LNCaP clone FGC (cell line): ENCODE results near the gene SFTPB.
"Not testable (repeated sequence)": the region's sequence is repeated elsewhere in the genome, so short reads cannot be mapped to it uniquely, and the experiment has no call there.

Experiments
- DNase-seq: peaks from one replicate; pipeline ENCODE4 v3.0.0-alpha.2; 2011; ENCODE audit warnings: low read depth
- H3K4me3 ChIP-seq: 2 replicates; pipeline ENCODE4 v1.5.1; 2011; ENCODE audit warnings: mild to moderate bottlenecking, low read depth, low read length, control low read depth
- CTCF ChIP-seq: IDR thresholded peaks from 2 replicates; pipeline ENCODE4 v1.5.1; 2012; ENCODE audit warnings: mild to moderate bottlenecking; ENCODE audit not compliant: control insufficient read depth, insufficient read depth; ENCODE audit errors: extremely low read depth

SFTPB gene

GRCh38 chr2:85678377-85678776, 10.4 kb upstream of the SFTPB start:
- DNase-seq = no peak
- TF ChIP-seq CTCF = no peak
- no peak overlapping the region for H3K4me3 ChIP-seq

DNA sequence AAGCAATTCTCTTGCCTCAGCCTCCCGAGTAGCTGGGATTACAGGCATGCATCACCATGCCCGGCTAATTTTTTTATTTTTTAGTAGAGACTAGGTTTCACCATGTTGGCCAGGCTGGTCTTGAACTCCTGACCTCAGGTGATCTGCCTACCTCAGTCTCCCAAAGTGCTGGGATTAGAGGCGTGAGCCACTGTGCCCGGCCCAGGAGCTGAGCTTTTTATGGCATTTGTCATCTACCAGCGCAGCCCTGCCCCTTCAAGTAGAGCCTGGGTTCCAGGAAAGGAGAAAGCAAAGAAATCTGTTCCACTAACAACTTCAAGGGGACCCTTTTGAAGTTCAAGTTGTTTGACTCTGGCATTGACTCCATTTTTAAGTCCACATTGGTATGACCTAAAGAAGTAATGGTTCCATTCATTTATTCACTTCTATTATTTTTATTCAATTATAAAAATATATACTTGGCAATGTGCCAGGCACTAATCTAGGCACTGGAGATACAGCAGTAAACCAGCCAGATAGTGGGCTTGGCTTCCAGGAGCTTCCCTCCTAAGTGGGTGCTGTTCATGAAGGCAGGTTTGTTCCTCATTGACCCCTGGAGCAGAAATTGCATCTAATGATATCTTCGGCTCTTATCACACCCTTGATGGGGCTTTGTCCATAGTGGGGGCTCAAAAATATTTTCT, 8.0 kb upstream of the SFTPB start:
- no peak overlapping the region for H3K4me3 ChIP-seq
- TF ChIP-seq CTCF = no peak

GRCh38 chr2:85675427-85675826, 7.4 kb upstream of the SFTPB start:
- H3K4me3 ChIP-seq = no peak overlapping the region
- TF ChIP-seq CTCF = no peak
- no peak for DNase-seq

More for the DNA sequence above, 8.0 kb upstream of the SFTPB start:
- DNase-seq = no peak

DNA sequence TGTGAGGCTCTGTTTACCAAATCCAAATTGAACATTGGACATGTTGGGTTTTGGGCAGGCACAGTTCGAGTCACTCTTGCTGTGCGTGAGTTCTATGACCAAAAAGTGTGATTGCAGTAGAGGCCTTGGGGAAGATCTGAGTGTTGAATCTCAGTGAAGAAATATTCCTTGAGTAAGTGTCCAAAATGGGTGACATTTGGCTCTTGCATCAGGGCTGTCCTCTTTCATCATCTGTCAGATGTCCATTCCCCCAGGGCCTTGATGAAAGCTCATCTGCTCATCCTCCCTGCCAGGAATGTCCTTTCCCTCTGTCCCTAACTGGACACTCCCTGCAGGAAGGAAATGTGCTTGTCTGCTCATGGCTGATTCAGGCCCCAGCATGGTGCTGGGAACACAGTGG, 6.4 kb upstream of the SFTPB start:
- H3K4me3 ChIP-seq = no peak overlapping the region
- no peak for TF ChIP-seq CTCF
- DNase-seq = no peak

DNA sequence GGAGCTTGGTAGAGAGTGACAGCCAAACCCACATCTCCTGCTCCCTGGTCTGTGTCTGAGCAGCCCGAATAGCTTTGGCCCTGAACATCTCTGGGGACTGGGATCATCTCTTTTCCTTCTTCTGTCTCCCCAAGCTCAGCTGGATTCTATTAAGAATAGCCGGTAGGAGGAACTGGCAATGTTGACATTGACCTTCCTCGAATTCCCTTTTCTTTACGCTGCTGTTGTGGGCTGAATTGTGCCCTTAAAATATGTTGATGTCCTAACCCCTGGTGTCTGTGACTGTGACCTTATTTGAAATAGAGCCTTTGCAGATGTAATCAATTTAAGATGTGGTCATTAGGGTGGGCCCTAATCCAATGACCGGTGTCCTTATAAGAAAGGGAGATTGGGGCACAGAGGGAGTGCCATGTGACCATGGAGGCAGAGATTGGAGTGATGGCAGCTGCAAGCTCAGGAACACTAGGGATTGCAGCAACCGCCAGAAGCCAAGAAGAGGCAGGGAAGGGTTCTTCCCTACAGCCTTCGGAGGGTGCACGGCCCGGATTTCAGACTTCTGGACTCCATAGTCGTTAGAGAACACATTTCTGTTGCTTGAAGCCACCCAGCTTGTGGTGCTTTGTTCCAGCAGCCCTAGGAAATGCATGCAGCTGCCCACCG, 5.8 kb upstream of the SFTPB start:
- TF ChIP-seq CTCF = no peak
- no peak overlapping the region for H3K4me3 ChIP-seq
- DNase-seq = no peak

GRCh38 chr2:85672456-85672855, 4.5 kb upstream of the SFTPB start:
- no peak for DNase-seq
- no peak overlapping the region for H3K4me3 ChIP-seq
- no peak for TF ChIP-seq CTCF

- DNase-seq, H3K4me3 ChIP-seq: not testable (repeated sequence)
Measured at GRCh38 chr2:85670416-85670815, 2.4 kb upstream of the SFTPB start.
